HepG2 (cell line): ENCODE results near the gene DEPDC1. TPM values are rescaled to one million over a fixed set of nuclear protein-coding genes. Genes with fewer than 3 reads are reported as not detected.

Experiments used
- ARHGAP35 ChIP-seq: sonication (generic); formaldehyde crosslinking; IDR thresholded peaks from 2 replicates; pipeline ENCODE4 v1.9.0; 2022; ENCODE audit warnings: mild to moderate bottlenecking, inconsistent platforms, moderate library complexity, missing genetic modification reagents, borderline replicate concordance
- FOXP4 ChIP-seq: sonication (generic); formaldehyde crosslinking; IDR thresholded peaks from 2 replicates; pipeline ENCODE4 v1.4.0; 2020; ENCODE audit warnings: missing genetic modification reagents
- GRHL1 ChIP-seq: sonication (generic); formaldehyde crosslinking; conservative IDR thresholded peaks from 2 replicates; pipeline ENCODE4 v1.8.0; 2022; ENCODE audit warnings: missing genetic modification reagents
- MAF1 ChIP-seq: sonication (generic); formaldehyde crosslinking; IDR thresholded peaks from 2 replicates; pipeline ENCODE4 v1.5.0; 2020; ENCODE audit warnings: missing genetic modification reagents, borderline replicate concordance
- PATZ1 ChIP-seq: sonication (generic); formaldehyde crosslinking; IDR thresholded peaks from 2 replicates; pipeline ENCODE4 v1.4.0; 2020; ENCODE audit warnings: missing genetic modification reagents
- POGK ChIP-seq: sonication (generic); formaldehyde crosslinking; conservative IDR thresholded peaks from 2 replicates; pipeline ENCODE4 v1.8.0; 2022; ENCODE audit warnings: mild to moderate bottlenecking, moderate library complexity, missing genetic modification reagents
- THAP7 ChIP-seq: sonication (generic); formaldehyde crosslinking; IDR thresholded peaks from 2 replicates; pipeline ENCODE4 v1.8.1; 2023; ENCODE audit warnings: mild to moderate bottlenecking, missing genetic modification reagents
- THYN1 ChIP-seq: sonication (generic); formaldehyde crosslinking; IDR thresholded peaks from 2 replicates; pipeline ENCODE4 v1.8.1; 2023; ENCODE audit warnings: low read depth, mild to moderate bottlenecking, moderate library complexity, missing genetic modification reagents, borderline replicate concordance
- TSC22D2 ChIP-seq: sonication (generic); formaldehyde crosslinking; IDR thresholded peaks from 2 replicates; pipeline ENCODE4 v1.5.1; 2020; ENCODE audit warnings: missing genetic modification reagents, mild to moderate bottlenecking, borderline replicate concordance
- ZBTB2 ChIP-seq: sonication (generic); formaldehyde crosslinking; IDR thresholded peaks from 2 replicates; pipeline ENCODE4 v1.8.0; 2022; ENCODE audit warnings: low read depth, missing genetic modification reagents
- ZFP90 ChIP-seq: sonication (generic); formaldehyde crosslinking; IDR thresholded peaks from 2 replicates; pipeline ENCODE4 v1.8.0; 2022; ENCODE audit warnings: missing genetic modification reagents, mild to moderate bottlenecking, inconsistent platforms, borderline replicate concordance
- ZKSCAN1 ChIP-seq: fragments of 150-350 bp; IDR thresholded peaks from 2 replicates; pipeline ENCODE4 v1.6.1; 2014; ENCODE audit warnings: low read length
- ZNF121 ChIP-seq: sonication (generic); formaldehyde crosslinking; IDR thresholded peaks from 2 replicates; pipeline ENCODE4 v1.5.0; 2020; ENCODE audit warnings: mild to moderate bottlenecking, missing genetic modification reagents
- ZNF34 ChIP-seq: sonication (generic); formaldehyde crosslinking; IDR thresholded peaks from 2 replicates; pipeline ENCODE4 v1.4.0; 2020; ENCODE audit warnings: mild to moderate bottlenecking, missing genetic modification reagents, borderline replicate concordance
- ZNF354B ChIP-seq: sonication (generic); formaldehyde crosslinking; IDR thresholded peaks from 2 replicates; pipeline ENCODE4 v1.8.0; 2022; ENCODE audit warnings: mild to moderate bottlenecking, missing genetic modification reagents
- ZNF580 ChIP-seq: IDR thresholded peaks from 2 replicates; pipeline ENCODE4 v1.6.1; 2016; ENCODE audit warnings: low read depth, borderline replicate concordance
- ZNF841 ChIP-seq: sonication (generic); formaldehyde crosslinking; IDR thresholded peaks from 2 replicates; pipeline ENCODE4 v1.8.1; 2023; ENCODE audit warnings: missing genetic modification reagents, borderline replicate concordance
- polyA plus RNA-seq, 8 experiments: library from polyadenylated mRNA; depleted of rRNA in 3 of 8; stranded (reverse) in 7 of 8; unstranded in 1 of 8; fragments of >200 nt; fragmentation: Illumina TruSeq in 4 of 8; extraction: Trizol in 4 of 8; gene quantifications; 2 replicates each; pipeline versions ENCODE4 v1.2.1 to v1.2.3, GENCODE V29; 2011 to 2016; ENCODE audit warnings: low read depth in 4 of 8, missing spikeins in 1 of 8, mixed read lengths in 1 of 8; ENCODE audit not compliant: insufficient read depth in 1 of 8
- total RNA-seq, 5 experiments: library from RNA; depleted of rRNA; stranded (reverse); fragments of >200 nt; fragmentation: Illumina TruSeq; extraction: Trizol; gene quantifications; 2 replicates each; pipeline ENCODE4 v1.2.3, GENCODE V29; 2016; ENCODE audit warnings: low read depth in 1 of 5

DEPDC1 gene
- total and polyA plus RNA-seq, 2 of the 13 experiments (the other 11 are each of a cell fraction or from before 2014, with no cell fraction given) = 7.0 to 20.2 TPM

- no peak; the same call in 1 of the 2 replicates for TF ChIP-seq ZNF580 (CRISPR knock-in tag)
- TF ChIP-seq ARHGAP35 (CRISPR knock-in tag) = 0 out of 2 replicates have a peak, but pooled peaks have one; percentile 64
- TF ChIP-seq PATZ1 (CRISPR knock-in tag) = no peak
- TF ChIP-seq ZBTB2 (CRISPR knock-in tag) = no peak
- TF ChIP-seq THYN1 (CRISPR knock-in tag) = 0 out of 2 replicates have a peak, but pooled peaks have one; percentile 37
- no peak for TF ChIP-seq TSC22D2
- no peak for TF ChIP-seq GRHL1
- TF ChIP-seq ZNF841 (CRISPR knock-in tag) = no peak; the same call in 1 of the 2 replicates
- TF ChIP-seq MAF1 = no peak
- TF ChIP-seq THAP7 (CRISPR knock-in tag) = no peak
- TF ChIP-seq ZNF34 (CRISPR knock-in tag) = peak; percentile 66; the same call in 1 of the 2 replicates
- TF ChIP-seq ZKSCAN1 = no peak
- no peak for TF ChIP-seq ZNF354B
- no peak for TF ChIP-seq ZNF121
- peak; percentile 63; the same call in 1 of the 2 replicates for TF ChIP-seq POGK
- no peak for TF ChIP-seq FOXP4 (CRISPR knock-in tag)
- TF ChIP-seq ZFP90 (CRISPR knock-in tag) = no peak
These were observed at the start of gene DEPDC1 (continued) for GRCh38 chr1:68496680-68497357.
